Neuronal stem cell (in vitro differentiated cells): ENCODE measurements around the gene PLXNA3.

Experiments used
- DNase-seq: peaks from one replicate; pipeline ENCODE4 v3.0.0-alpha.2; 2013; ENCODE audit warnings: low spot score
- H2AFZ ChIP-seq: one replicate; pipeline ENCODE4 v1.6.1; 2013; ENCODE audit warnings: mild to moderate bottlenecking, low read length, inconsistent platforms
- H2AK5ac ChIP-seq: 2 replicates; pipeline ENCODE4 v1.6.1; 2013; ENCODE audit warnings: low read depth, mild to moderate bottlenecking, inconsistent platforms, low read length, moderate library complexity, mixed read lengths
- H2BK120ac ChIP-seq: 2 replicates; pipeline ENCODE4 v1.6.1; 2013; ENCODE audit warnings: low read depth, mild to moderate bottlenecking, inconsistent platforms, low read length, moderate library complexity, mixed read lengths
- H2BK12ac ChIP-seq: one replicate; pipeline ENCODE4 v1.6.1; 2013; ENCODE audit warnings: low read length, inconsistent platforms
- H2BK15ac ChIP-seq: 2 replicates; pipeline ENCODE4 v1.6.1; 2013; ENCODE audit warnings: mild to moderate bottlenecking, low read length, inconsistent platforms, mixed read lengths
- H2BK5ac ChIP-seq: one replicate; pipeline ENCODE4 v1.6.1; 2013; ENCODE audit warnings: inconsistent platforms, mild to moderate bottlenecking, low read length, moderate library complexity
- H3K14ac ChIP-seq: one replicate; pipeline ENCODE4 v1.6.1; 2013; ENCODE audit warnings: low read length, inconsistent platforms
- H3K18ac ChIP-seq: 2 replicates; pipeline ENCODE4 v1.6.1; 2013; ENCODE audit warnings: low read length, inconsistent platforms
- H3K23ac ChIP-seq: 2 replicates; pipeline ENCODE4 v1.6.1; 2013; ENCODE audit warnings: low read depth, mild to moderate bottlenecking, mixed read lengths, low read length, inconsistent platforms; ENCODE audit not compliant: poor library complexity
- H3K27ac ChIP-seq: replicated peaks from 3 replicates; pipeline ENCODE4 v1.5.1; 2013; ENCODE audit warnings: low read length, inconsistent platforms
- H3K27me3 ChIP-seq, 3 experiments: 2 replicates each; pipeline ENCODE4 v1.6.1; 2013; ENCODE audit warnings: low read length in 3 of 3, mild to moderate bottlenecking in 2 of 3, inconsistent platforms in 1 of 3, low read depth in 1 of 3, mixed read lengths in 1 of 3, moderate library complexity in 1 of 3; ENCODE audit not compliant: control insufficient read depth in 3 of 3, insufficient read depth in 3 of 3
- H3K36me3 ChIP-seq, 2 donors: replicated peaks in 1 of 2; 2 replicates each; pipeline ENCODE4 v1.6.1; 2013; ENCODE audit warnings: low read length in 2 of 2; ENCODE audit not compliant: control insufficient read depth in 2 of 2, insufficient read depth in 2 of 2
- H3K4ac ChIP-seq: 2 replicates; pipeline ENCODE4 v1.6.1; 2013; ENCODE audit warnings: inconsistent platforms, mild to moderate bottlenecking, low read length, moderate library complexity
- H3K4me1 ChIP-seq, 2 donors: 1 replicate in 1 of 2; 2 replicates in 1 of 2; pipeline ENCODE4 v1.6.1; 2013; ENCODE audit warnings: low read length in 2 of 2, low read depth in 1 of 2; ENCODE audit not compliant: control insufficient read depth in 2 of 2, insufficient read depth in 1 of 2
- H3K4me2 ChIP-seq: one replicate; pipeline ENCODE4 v1.6.1; 2013; ENCODE audit warnings: mild to moderate bottlenecking, low read length, inconsistent platforms; ENCODE audit not compliant: insufficient read depth, poor library complexity, severe bottlenecking
- H3K4me3 ChIP-seq, 2 donors: 2 replicates each; pipeline ENCODE4 v1.5.1; 2013; ENCODE audit warnings: low read length in 2 of 2, mild to moderate bottlenecking in 2 of 2, inconsistent platforms in 1 of 2, moderate library complexity in 1 of 2
- H3K79me1 ChIP-seq: one replicate; pipeline ENCODE4 v1.6.1; 2013; ENCODE audit warnings: low read depth, mild to moderate bottlenecking, inconsistent platforms, low read length, moderate library complexity
- H3K9ac ChIP-seq: one replicate; pipeline ENCODE4 v1.6.1; 2013; ENCODE audit warnings: mild to moderate bottlenecking, low read depth, low read length, inconsistent platforms; ENCODE audit not compliant: poor library complexity
- H3K9me3 ChIP-seq, 2 donors: replicated peaks in 1 of 2; 2 replicates each; pipeline versions ENCODE3 to v1.6.1; 2013; ENCODE audit warnings: low read length in 2 of 2, mild to moderate bottlenecking in 2 of 2, inconsistent platforms in 1 of 2, low read depth in 1 of 2, mixed read lengths in 1 of 2, moderate library complexity in 1 of 2; ENCODE audit not compliant: control insufficient read depth in 2 of 2, insufficient read depth in 1 of 2
- H4K8ac ChIP-seq: one replicate; pipeline ENCODE4 v1.6.1; 2013; ENCODE audit warnings: low read depth, mild to moderate bottlenecking, inconsistent platforms, low read length, moderate library complexity
- H4K91ac ChIP-seq: one replicate; pipeline ENCODE4 v1.6.1; 2013; ENCODE audit warnings: low read length, low read depth, mild to moderate bottlenecking, inconsistent platforms; ENCODE audit not compliant: poor library complexity
- WGBS, 2 donors: extraction: QIAGEN DNeasy Blood & Tissue Kit; methylation state at CpG; one replicate each; pipeline ENCODE4 v1.1.7; 2013; ENCODE audit warnings: missing lambda C conversion rate in 2 of 2, mixed read lengths in 1 of 2; ENCODE audit not compliant: insufficient read length in 2 of 2, insufficient replicate concordance in 1 of 2; ENCODE audit errors: extremely low coverage in 2 of 2; 5-methylcytosine and 5-hydroxymethylcytosine counted together

PLXNA3 gene

GRCh38 chrX:154411981-154412340, 46.1 kb upstream of the PLXNA3 start:
- WGBS, 2 donors = no CpG with 5 or more reads among the region's 29 CpGs
- H3K9me3 ChIP-seq = no peaks in the 10 kb centered on the region
- no peak overlapping the region for H2BK12ac ChIP-seq

DNA sequence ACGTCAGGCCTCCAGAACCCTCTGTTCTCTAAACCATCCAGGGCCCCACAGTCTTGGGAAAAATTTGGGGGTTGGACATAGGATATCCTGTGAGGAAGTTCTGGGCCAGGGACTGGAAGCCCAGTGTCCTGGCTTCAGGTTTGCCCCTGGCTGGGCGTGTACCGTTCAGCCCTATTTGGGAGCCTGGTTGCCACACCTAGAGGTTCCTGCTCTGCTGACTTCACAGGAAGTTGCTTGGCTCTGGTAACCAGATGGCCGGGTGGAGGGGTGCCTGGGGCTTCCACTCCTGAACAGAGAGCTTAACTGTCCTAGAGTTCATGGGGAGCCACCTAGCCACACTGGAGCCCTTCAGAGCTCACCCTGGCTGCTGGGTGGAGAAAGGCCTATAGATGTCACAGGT, 45.6 kb upstream of the PLXNA3 start:
- peak overlapping the region; percentile 80 for H2AFZ ChIP-seq
- no peak overlapping the region for H3K14ac ChIP-seq
- no peak overlapping the region for H3K23ac ChIP-seq
- no peak for DNase-seq
- H2BK12ac ChIP-seq = no peak overlapping the region
- no peaks in the 10 kb centered on the region for H3K9me3 ChIP-seq
- no CpG with 5 or more reads among the region's 4 CpGs for WGBS, 2 donors
- H3K27me3 ChIP-seq = no peaks in the 10 kb centered on the region
- no peak overlapping the region for H2BK15ac ChIP-seq
- peaks cover 0 to 9% of the 10 kb centered on the region in 2 donors for H3K4me1 ChIP-seq
- H3K36me3 ChIP-seq = peaks cover 7 to 17% of the 10 kb centered on the region in 2 donors
- no peak overlapping the region for H3K4ac ChIP-seq
- H4K91ac ChIP-seq = no peak overlapping the region
- H3K18ac ChIP-seq = peak overlapping the region; percentile 35
- H4K8ac ChIP-seq = no peak overlapping the region
- no peak overlapping the region for H2AK5ac ChIP-seq
- peak overlapping the region; percentile 62 for H3K4me2 ChIP-seq
- no peak overlapping the region for H2BK5ac ChIP-seq
- H3K4me3 ChIP-seq = peak overlapping the region; percentile 61 to 72
- no peaks in the 10 kb centered on the region for H3K79me1 ChIP-seq
- H3K9ac ChIP-seq = no peak overlapping the region
- H3K27ac ChIP-seq = peak overlapping the region; percentile 32
- no peak overlapping the region for H2BK120ac ChIP-seq

More at GRCh38 chrX:154411981-154412340, 46.1 kb upstream of the PLXNA3 start:
- Histone ChIP-seq H2AK5ac (no peak overlapping the region), H3K79me1 (no peaks in the 10 kb centered on the region), H3K9ac (peak overlapping the region; percentile 81), H2BK120ac (no peak overlapping the region), H3K14ac (no peak overlapping the region), H2AFZ (peak overlapping the region; percentile 80), H4K91ac (no peak overlapping the region), H3K27me3 (no peaks in the 10 kb centered on the region), H2BK15ac (no peak overlapping the region), H2BK5ac (no peak overlapping the region), H3K23ac (peak overlapping the region; percentile 55), H3K36me3 (peaks cover 7 to 17% of the 10 kb centered on the region in 2 donors), H3K4ac (no peak overlapping the region), H3K4me3 (peak overlapping the region; percentile 61 to 93), H3K27ac (peak overlapping the region; percentile 58), H4K8ac (no peak overlapping the region), H3K4me2 (peak overlapping the region; percentile 62), H3K18ac (peak overlapping the region; percentile 92), H3K4me1 (peaks cover 0 to 9% of the 10 kb centered on the region in 2 donors)
- no peak for DNase-seq

DNA sequence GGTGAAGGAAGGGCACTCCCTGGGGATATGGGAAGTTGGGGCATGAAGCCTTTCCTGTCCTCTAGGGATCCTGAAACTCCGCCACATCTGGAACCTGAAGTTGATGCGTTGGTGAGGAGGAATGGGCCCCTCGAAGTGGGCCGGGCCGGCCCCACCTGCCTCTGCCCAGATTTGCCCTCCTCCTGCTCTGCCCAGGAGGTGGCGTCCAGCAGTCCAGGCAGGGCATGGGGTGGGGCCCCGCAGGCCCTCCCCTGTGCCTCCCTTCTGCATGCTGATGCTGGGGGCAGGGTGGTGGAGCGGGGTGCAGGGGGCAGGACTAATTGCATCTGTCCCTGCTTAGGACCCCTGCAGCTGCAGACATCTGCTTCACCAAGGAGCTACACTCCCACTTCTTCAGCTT, 44.9 kb upstream of the PLXNA3 start:
- Histone ChIP-seq H3K9ac (no peak overlapping the region), H3K4me2 (no peak overlapping the region), H3K9me3 (no peaks in the 10 kb centered on the region), H2BK120ac (no peak overlapping the region), H4K8ac (no peak overlapping the region), H2BK12ac (no peak overlapping the region), H2BK15ac (no peak overlapping the region), H2AFZ (no peak overlapping the region), H3K4ac (no peak overlapping the region), H3K14ac (no peak overlapping the region), H3K23ac (no peak overlapping the region), H3K4me3 (no peak overlapping the region), H3K4me1 (peaks cover 0 to 9% of the 10 kb centered on the region in 2 donors), H2AK5ac (no peak overlapping the region), H3K18ac (no peak overlapping the region), H3K36me3 (peaks cover 7 to 17% of the 10 kb centered on the region in 2 donors), H3K27ac (no peak overlapping the region), H4K91ac (no peak overlapping the region), H2BK5ac (no peak overlapping the region), H3K27me3 (no peaks in the 10 kb centered on the region), H3K79me1 (no peaks in the 10 kb centered on the region)
- DNase-seq = no peak
- no CpG with 5 or more reads among the region's 8 CpGs for WGBS, 2 donors

DNA sequence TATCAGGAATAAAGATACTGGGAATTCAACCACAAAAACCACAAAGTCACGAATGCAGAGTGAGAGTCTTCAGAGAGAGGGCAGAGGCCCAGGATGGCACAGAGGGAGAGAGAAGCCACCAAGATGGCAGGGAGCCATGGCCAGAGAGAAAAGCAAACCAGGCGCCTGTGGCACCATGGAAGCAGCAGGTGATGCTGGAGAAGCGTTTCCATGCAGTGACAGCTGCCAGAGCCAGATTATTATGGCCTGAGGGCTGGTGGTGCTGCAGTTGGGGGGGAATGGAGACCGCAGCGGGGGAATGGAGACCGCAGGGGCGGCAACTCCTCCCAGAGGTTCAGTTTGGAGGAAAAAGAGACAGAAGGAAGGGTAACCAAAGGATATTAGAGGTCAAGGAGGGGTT, 40.9 kb upstream of the PLXNA3 start:
- no peak overlapping the region for H3K9ac ChIP-seq
- no peak overlapping the region for H4K91ac ChIP-seq
- H3K36me3 ChIP-seq = peaks cover 7 to 17% of the 10 kb centered on the region in 2 donors
- no peaks in the 10 kb centered on the region for H3K9me3 ChIP-seq
- H3K23ac ChIP-seq = no peak overlapping the region
- no peak overlapping the region for H2BK15ac ChIP-seq
- no peaks in the 10 kb centered on the region for H3K79me1 ChIP-seq
- H3K4me3 ChIP-seq = no peak overlapping the region
- H4K8ac ChIP-seq = no peak overlapping the region
- H3K14ac ChIP-seq = no peak overlapping the region
- H3K27me3 ChIP-seq = no peaks in the 10 kb centered on the region
- no peak overlapping the region for H2AFZ ChIP-seq
- no CpG with 5 or more reads among the region's 7 CpGs for WGBS, 2 donors
- H2BK120ac ChIP-seq = no peak overlapping the region
- no peak overlapping the region for H2BK12ac ChIP-seq
- H3K18ac ChIP-seq = no peak overlapping the region
- DNase-seq = no peak
- no peak overlapping the region for H3K4ac ChIP-seq
- no peak overlapping the region for H3K27ac ChIP-seq
- H2AK5ac ChIP-seq = no peak overlapping the region
- no peak overlapping the region for H2BK5ac ChIP-seq
- no peak overlapping the region for H3K4me2 ChIP-seq
- H3K4me1 ChIP-seq = peaks cover 0 to 3% of the 10 kb centered on the region in 2 donors
